ENCODE measurements around the gene FOSB. TPM values are rescaled to one million over a fixed set of nuclear protein-coding genes. Genes with fewer than 3 reads are reported as not detected.
A peak's percentile ranks its signal among the peaks of the same experiment; 100 is the strongest.

Gene FOSB
- total and polyA plus RNA-seq, 9 of the 15 experiments (the other 6 are each of a cell fraction or from before 2014, with no cell fraction given), result 0.11 to 2.7 (median 0.73) TPM

DNA sequence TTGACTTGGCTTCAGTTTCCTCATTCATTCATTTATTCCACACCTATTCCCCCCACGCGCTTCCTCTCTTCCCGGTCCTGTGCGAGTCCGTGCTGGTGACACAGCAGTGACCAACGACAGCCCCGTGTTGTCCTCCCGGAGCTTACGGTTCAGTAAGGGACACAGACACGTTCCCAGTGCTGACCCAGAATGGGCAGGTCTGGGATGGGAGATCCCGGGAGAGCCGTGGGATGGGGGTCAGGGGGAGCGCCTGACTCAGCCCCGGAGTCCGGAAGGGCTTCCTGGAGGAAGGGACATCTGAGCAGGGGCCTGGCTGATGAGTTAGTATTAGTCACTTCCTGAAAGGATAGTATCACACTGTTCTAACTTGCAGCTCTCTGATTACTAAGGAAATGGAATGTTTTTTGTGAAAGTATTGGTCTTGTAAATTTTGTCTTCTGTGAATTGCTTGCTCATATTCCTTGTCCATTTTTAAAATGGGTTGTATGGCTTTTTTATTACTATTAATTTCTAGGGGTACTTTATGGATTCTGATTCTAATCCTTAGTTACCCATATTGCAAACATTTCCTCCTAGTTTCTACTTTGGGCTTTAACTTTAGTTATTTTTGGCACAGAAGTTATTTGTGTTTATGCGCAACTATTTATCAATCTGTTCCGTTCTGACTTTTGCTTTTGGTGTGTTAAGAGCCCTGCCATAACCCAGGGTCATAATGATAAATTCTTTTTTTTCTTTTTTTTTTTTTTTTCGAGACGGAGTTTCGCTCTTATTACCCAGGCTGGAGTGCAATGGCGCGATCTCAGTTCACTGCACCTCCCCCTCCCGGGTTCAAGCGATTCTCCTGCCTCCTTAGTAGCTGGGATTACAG lies 43.4 kb upstream of the FOSB start (continued):
- TF ChIP-seq, protein P1, sequence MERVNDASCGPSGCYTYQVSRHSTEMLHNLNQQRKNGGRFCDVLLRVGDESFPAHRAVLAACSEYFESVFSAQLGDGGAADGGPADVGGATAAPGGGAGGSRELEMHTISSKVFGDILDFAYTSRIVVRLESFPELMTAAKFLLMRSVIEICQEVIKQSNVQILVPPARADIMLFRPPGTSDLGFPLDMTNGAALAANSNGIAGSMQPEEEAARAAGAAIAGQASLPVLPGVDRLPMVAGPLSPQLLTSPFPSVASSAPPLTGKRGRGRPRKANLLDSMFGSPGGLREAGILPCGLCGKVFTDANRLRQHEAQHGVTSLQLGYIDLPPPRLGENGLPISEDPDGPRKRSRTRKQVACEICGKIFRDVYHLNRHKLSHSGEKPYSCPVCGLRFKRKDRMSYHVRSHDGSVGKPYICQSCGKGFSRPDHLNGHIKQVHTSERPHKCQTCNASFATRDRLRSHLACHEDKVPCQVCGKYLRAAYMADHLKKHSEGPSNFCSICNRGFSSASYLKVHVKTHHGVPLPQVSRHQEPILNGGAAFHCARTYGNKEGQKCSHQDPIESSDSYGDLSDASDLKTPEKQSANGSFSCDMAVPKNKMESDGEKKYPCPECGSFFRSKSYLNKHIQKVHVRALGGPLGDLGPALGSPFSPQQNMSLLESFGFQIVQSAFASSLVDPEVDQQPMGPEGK (CRISPR knock-in tag; IDR thresholded peaks at IDR 0.05; ENCODE audit: borderline replicate concordance), result no peak
- TF ChIP-seq RCOR1 (IDR thresholded peaks at IDR 0.05; ENCODE audit: borderline replicate concordance in 1 of 2, low read depth in 2 of 2, low read length in 2 of 2) (peak in 1 of 2 experiments; percentile 88; a peak in 2 of 4 replicates), KAT7 (CRISPR knock-in tag; IDR thresholded peaks at IDR 0.05; ENCODE audit: borderline replicate concordance) (0 out of 2 replicates have a peak, but pooled peaks have one; percentile 71), ZNF239 (CRISPR knock-in tag; IDR thresholded peaks at IDR 0.05) (no peak), ZKSCAN1 (IDR thresholded peaks at IDR 0.05; ENCODE audit: low read depth, low read length) (no peak), ZFX (CRISPR knock-in tag; IDR thresholded peaks at IDR 0.05) (peak; percentile 50; the same call in 1 of the 2 replicates), E2F8 (IDR thresholded peaks at IDR 0.05; ENCODE audit: low read depth, partially characterized antibody) (no peak), CC2D1A (IDR thresholded peaks at IDR 0.05) (peak; percentile 41; the same call in 1 of the 2 replicates), THAP7 (CRISPR knock-in tag; IDR thresholded peaks at IDR 0.05) (no peak), CXXC5 (CRISPR knock-in tag; IDR thresholded peaks at IDR 0.05) (no peak), POLR2B (IDR thresholded peaks at IDR 0.05; ENCODE audit: low read depth, partially characterized antibody) (peak; percentile 15), NKRF (IDR thresholded peaks at IDR 0.05; ENCODE audit: borderline replicate concordance) (0 out of 2 replicates have a peak, but pooled peaks have one; percentile 3), NFIX (CRISPR knock-in tag; IDR thresholded peaks at IDR 0.05; ENCODE audit: low read depth) (no peak), SMARCB1 (IDR thresholded peaks at IDR 0.05; ENCODE audit: insufficient read length, low read depth) (no peak), PRMT5 (CRISPR knock-in tag; IDR thresholded peaks at IDR 0.05) (no peak), ZNF124 (CRISPR knock-in tag; IDR thresholded peaks at IDR 0.05) (no peak), ZNF280A (IDR thresholded peaks at IDR 0.05; ENCODE audit: low read depth, partially characterized antibody) (no peak), NBN (IDR thresholded peaks at IDR 0.05; ENCODE audit: low read depth) (peak; percentile 81; the same call in 1 of the 2 replicates)
